OCI-LY1 (cell line): ENCODE results near the gene APOH.

Source experiments
- H2AFZ ChIP-seq: fragments of 200-600 bp; sonication (generic), shearing (Covaris generic); 2 replicates; pipeline ENCODE4 v1.6.0; 2014; ENCODE audit warnings: antibody characterized with exemption, mild to moderate bottlenecking, low read length
- H3F3A ChIP-seq: fragments of 200-600 bp; sonication (generic), shearing (Covaris generic); 2 replicates; pipeline ENCODE4 v1.6.0; 2014; ENCODE audit warnings: mild to moderate bottlenecking, antibody characterized with exemption, low read length, moderate library complexity; ENCODE audit not compliant: insufficient read depth
- H3K27ac ChIP-seq: fragments of 200-600 bp; sonication (generic); 2 replicates; pipeline ENCODE4 v1.5.1; 2014; ENCODE audit warnings: low read length, mixed run types, mild to moderate bottlenecking, low read depth; ENCODE audit not compliant: poor library complexity, severe bottlenecking
- H3K27me3 ChIP-seq: fragments of 200-600 bp; sonication (generic); 2 replicates; pipeline ENCODE4 v1.6.0; 2014; ENCODE audit warnings: antibody characterized with exemption, mild to moderate bottlenecking, low read length, moderate library complexity; ENCODE audit not compliant: insufficient read depth
- H3K36me3 ChIP-seq: fragments of 200-600 bp; sonication (generic); 2 replicates; pipeline ENCODE4 v1.6.1; 2014; ENCODE audit warnings: mild to moderate bottlenecking, antibody characterized with exemption, low read length, moderate library complexity, mixed read lengths; ENCODE audit not compliant: insufficient read depth
- H3K4me1 ChIP-seq: fragments of 200-600 bp; sonication (generic); 2 replicates; pipeline ENCODE4 v1.5.1; 2014; ENCODE audit warnings: mild to moderate bottlenecking, low read length, moderate library complexity; ENCODE audit not compliant: insufficient read depth, severe bottlenecking
- H3K4me2 ChIP-seq: fragments of 200-600 bp; sonication (generic), shearing (Covaris generic); 2 replicates; pipeline ENCODE4 v1.6.1; 2014; ENCODE audit warnings: low read length
- H3K4me3 ChIP-seq: fragments of 200-600 bp; sonication (generic); 2 replicates; pipeline ENCODE4 v1.5.1; 2014; ENCODE audit warnings: low read length, low read depth, mild to moderate bottlenecking, mixed read lengths; ENCODE audit not compliant: poor library complexity, severe bottlenecking
- H3K79me2 ChIP-seq: fragments of 200-600 bp; shearing (Covaris generic); 2 replicates; pipeline ENCODE4 v1.6.1; 2016; ENCODE audit warnings: mixed run types, low read length, mixed read lengths; ENCODE audit not compliant: insufficient read depth
- H3K9ac ChIP-seq: fragments of 200-600 bp; sonication (generic), shearing (Covaris generic); 2 replicates; pipeline ENCODE4 v1.6.1; 2014; ENCODE audit warnings: mild to moderate bottlenecking, low read length, mixed read lengths
- H3K9me2 ChIP-seq: fragments of 200-600 bp; sonication (generic), shearing (Covaris generic); 2 replicates; pipeline ENCODE4 v1.6.1; 2014; ENCODE audit warnings: low read depth, mild to moderate bottlenecking, low read length, mixed read lengths
- H3K9me3 ChIP-seq: fragments of 200-600 bp; shearing (Covaris generic); 2 replicates; pipeline ENCODE4 v1.6.1; 2014; ENCODE audit warnings: low read length, mixed read lengths
- H4K20me1 ChIP-seq: fragments of 200-600 bp; sonication (generic), shearing (Covaris generic); 2 replicates; pipeline ENCODE4 v1.6.0; 2016; ENCODE audit warnings: mild to moderate bottlenecking, low read length; ENCODE audit not compliant: insufficient read depth
- CTCF ChIP-seq: fragments of 200-600 bp; sonication (generic), shearing (Covaris generic); IDR thresholded peaks from 2 replicates; pipeline ENCODE4 v1.5.1; 2017; ENCODE audit warnings: mild to moderate bottlenecking, antibody characterized with exemption, low read length, moderate library complexity, mixed read lengths
- EZH2 ChIP-seq: fragments of 200-600 bp; sonication (generic), shearing (Covaris generic); IDR thresholded peaks from 2 replicates; pipeline ENCODE4 v1.8.0; 2017; ENCODE audit warnings: borderline replicate concordance, mixed run types, mild to moderate bottlenecking, antibody characterized with exemption, low read length, moderate library complexity, mixed read lengths

Gene APOH

GRCh38 chr17:66215529-66215911 lies 13.7 kb downstream of the APOH start:
- Histone ChIP-seq H3K4me1 (no peaks in the 10 kb centered on the region), H3K27ac (no peak overlapping the region), H3K9me2 (no peaks in the 10 kb centered on the region)

GRCh38 chr17:66214884-66215528 lies 14.2 kb downstream of the APOH start:
- H2AFZ ChIP-seq = no peak overlapping the region
- H3K4me3 ChIP-seq = no peak overlapping the region
- H3K79me2 ChIP-seq = no peaks in the 10 kb centered on the region
- no peaks in the 10 kb centered on the region for H3F3A ChIP-seq
- H3K27ac ChIP-seq = no peak overlapping the region
- no peaks in the 10 kb centered on the region for H3K36me3 ChIP-seq
- H3K4me2 ChIP-seq = no peak overlapping the region
- peaks cover 6% of the 10 kb centered on the region; the same call in 1 of the 2 replicates for H3K27me3 ChIP-seq
- no peaks in the 10 kb centered on the region for H3K9me2 ChIP-seq
- no peaks in the 10 kb centered on the region for H4K20me1 ChIP-seq
- no peak for TF ChIP-seq EZH2
- TF ChIP-seq CTCF = no peak
- H3K9me3 ChIP-seq = no peaks in the 10 kb centered on the region
- H3K4me1 ChIP-seq = no peaks in the 10 kb centered on the region
- no peak overlapping the region for H3K9ac ChIP-seq

More at GRCh38 chr17:66215529-66215911, 13.7 kb downstream of the APOH start:
- Histone ChIP-seq H3K79me2 (no peaks in the 10 kb centered on the region), H3K4me3 (no peak overlapping the region), H3K9me3 (no peaks in the 10 kb centered on the region), H3K9ac (no peak overlapping the region), H3K27me3 (peaks cover 6% of the 10 kb centered on the region; the same call in 1 of the 2 replicates), H4K20me1 (no peaks in the 10 kb centered on the region), H3F3A (no peaks in the 10 kb centered on the region), H3K36me3 (no peaks in the 10 kb centered on the region), H2AFZ (no peak overlapping the region), H3K4me2 (no peak overlapping the region)
- TF ChIP-seq EZH2 (no peak), CTCF (no peak)

GRCh38 chr17:66211047-66211810 lies 18.0 kb downstream of the APOH start:
- H4K20me1 ChIP-seq = no peaks in the 10 kb centered on the region
- no peaks in the 10 kb centered on the region for H3K79me2 ChIP-seq

More at GRCh38 chr17:66211047-66211810, 18.0 kb downstream of the APOH start:
- Histone ChIP-seq H3K9ac (no peak overlapping the region), H3K4me3 (no peak overlapping the region), H3K9me3 (no peaks in the 10 kb centered on the region), H3K27ac (no peak overlapping the region), H3K4me1 (no peaks in the 10 kb centered on the region), H3K4me2 (no peak overlapping the region), H2AFZ (no peak overlapping the region), H3F3A (no peaks in the 10 kb centered on the region), H3K9me2 (no peaks in the 10 kb centered on the region), H3K36me3 (no peaks in the 10 kb centered on the region; the same call in 1 of the 2 replicates), H3K27me3 (no peaks in the 10 kb centered on the region; the same call in 1 of the 2 replicates)
- no peak for TF ChIP-seq CTCF
- no peak for TF ChIP-seq EZH2
